ENCODE measurements around the gene MTX3.
A peak's percentile ranks its signal among the peaks of the same experiment; 100 is the strongest.

The MTX3 gene

GRCh38 chr5:79990598-79991507, at the start of gene MTX3:
Gene MTX3, minus strand, starts transcription at chr5:79991262. Its CDS starts 24 bp downstream, at chr5:79991238.
- peak; percentile 36 for DNase-seq (ENCODE audit: low read depth)

DNA sequence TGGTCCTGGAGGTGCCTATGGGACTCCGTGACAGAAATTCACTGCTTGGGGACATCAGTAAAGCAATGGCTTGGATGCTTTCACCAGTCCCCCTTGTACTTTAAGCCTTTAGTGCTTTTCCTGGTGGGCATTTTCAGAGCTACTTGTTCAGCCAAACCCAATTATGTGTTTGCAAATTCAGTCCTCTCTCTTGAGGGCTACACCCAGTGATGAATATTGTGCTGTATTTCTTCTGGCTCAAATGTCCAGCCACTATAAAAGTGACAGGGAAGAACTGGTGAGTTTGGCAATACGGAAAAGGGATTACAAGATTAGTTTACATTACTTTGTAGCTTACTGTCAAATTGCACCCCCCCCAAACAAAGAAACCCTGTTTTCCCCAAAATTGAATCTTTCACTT, 48.6 kb upstream of the MTX3 start:
- no peak for DNase-seq (ENCODE audit: low read depth)

GRCh38 chr5:80037366-80037765, 46.3 kb upstream of the MTX3 start:
- no peak for DNase-seq (ENCODE audit: low read depth)

DNA sequence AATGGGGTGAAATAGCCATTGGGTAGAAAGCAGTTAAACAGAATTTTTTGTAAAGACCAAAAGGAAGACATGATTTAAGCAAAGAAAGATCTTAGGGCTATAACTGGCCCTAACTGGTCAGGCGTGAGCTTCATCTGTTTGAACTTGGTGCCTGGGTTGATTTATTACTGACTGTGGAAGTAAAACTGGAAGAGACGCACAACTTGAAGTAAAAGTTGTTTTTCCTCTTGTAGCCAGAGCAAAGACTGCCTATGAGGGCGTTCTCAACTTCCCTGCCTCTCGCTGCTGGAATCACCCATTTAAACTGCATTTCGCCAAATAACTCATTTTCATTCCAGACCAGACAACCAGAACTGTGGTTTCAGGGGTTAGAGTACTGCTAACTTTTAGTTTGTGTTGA, 45.6 kb upstream of the MTX3 start:
- DNase-seq (ENCODE audit: low read depth), result no peak

DNA sequence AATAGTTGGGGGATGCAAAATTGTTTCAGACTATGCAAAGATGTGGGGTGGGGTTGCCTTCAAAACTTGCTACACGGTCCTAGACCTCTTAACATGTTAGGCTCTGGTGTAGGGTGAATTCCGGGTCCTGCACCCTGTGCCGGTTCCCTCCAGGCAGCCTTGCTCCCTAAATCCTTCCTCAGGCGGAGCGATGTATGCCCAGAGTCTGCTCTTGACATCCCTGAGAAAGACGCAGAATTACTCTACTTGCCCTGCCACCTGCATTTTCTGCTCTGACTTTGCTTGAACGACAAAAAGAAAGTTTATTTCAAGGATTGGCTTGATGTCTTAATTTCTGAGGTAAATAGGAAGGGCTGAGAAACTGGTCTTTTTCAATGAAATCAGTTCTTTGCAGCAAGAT, 44.8 kb upstream of the MTX3 start:
- no peak for DNase-seq (ENCODE audit: low read depth)

- DNase-seq (ENCODE audit: low read depth), result no peak
These were observed 44.1 kb upstream of the MTX3 start, which contains the start of gene THBS4 for GRCh38 chr5:80034962-80035821. Gene THBS4, plus strand, starts transcription at chr5:80035348. Its CDS starts 190 bp downstream, at chr5:80035538.

DNA sequence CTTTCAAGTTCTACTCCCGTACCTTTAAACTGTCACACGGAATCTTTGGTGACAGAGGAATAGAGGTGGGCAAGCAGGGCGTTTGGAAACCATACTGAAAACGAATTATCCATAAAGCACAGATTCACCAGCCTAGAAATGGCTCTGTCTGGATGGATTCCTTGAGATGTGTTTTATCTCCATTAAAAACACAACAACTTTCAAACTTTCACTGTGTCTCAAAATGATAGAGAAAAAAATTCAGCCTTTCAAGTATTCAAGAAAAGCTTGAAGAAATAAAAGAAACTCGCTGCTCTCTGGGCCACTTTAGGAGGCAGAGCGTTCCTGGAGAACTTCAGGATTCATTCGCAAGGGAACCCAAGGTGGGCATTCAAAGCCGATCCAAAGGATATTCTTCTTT, 43.5 kb upstream of the MTX3 start:
- no peak for DNase-seq (ENCODE audit: low read depth)

DNA sequence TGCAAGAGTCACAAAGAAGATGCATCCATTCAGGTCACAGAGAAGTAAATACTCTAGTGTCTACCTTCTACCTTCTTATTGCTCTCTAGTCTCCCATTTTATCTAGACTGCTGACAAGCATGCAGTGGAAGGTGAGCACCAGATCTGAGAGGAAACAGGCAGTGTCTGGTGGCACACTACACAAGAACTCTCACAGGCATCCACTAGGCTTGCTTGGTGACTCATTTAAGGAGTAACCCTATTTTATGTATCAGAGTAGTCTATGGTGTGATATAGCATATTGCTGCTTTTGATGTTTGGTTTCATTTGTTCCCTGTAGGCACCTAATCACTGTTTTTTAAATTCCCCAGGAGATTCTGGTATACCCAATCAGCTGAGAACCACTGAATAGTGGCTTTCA, 42.5 kb upstream of the MTX3 start:
- DNase-seq (ENCODE audit: low read depth), result no peak

- DNase-seq (ENCODE audit: low read depth), result no peak
These were observed 40.0 kb upstream of the MTX3 start for GRCh38 chr5:80031109-80031508.

DNA sequence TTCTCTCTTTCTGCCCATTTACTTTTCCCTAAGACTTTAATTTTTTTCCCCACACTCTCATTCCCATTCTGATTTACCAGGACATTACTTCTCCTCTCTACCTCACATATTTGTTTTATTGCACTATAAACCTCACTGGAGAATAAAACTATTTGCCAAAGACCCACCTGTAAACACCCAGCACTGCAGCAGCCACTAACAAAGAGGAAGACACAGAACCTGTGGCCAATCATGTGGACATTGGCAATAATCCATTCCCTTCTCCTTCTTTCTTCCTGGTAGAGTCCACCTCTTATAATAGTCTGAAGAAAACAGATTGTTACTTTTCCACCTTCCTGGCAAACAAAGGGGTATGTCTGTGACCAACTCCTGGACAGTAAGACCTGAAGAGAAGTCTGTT, 35.8 kb upstream of the MTX3 start:
- DNase-seq (ENCODE audit: low read depth), result no peak

DNA sequence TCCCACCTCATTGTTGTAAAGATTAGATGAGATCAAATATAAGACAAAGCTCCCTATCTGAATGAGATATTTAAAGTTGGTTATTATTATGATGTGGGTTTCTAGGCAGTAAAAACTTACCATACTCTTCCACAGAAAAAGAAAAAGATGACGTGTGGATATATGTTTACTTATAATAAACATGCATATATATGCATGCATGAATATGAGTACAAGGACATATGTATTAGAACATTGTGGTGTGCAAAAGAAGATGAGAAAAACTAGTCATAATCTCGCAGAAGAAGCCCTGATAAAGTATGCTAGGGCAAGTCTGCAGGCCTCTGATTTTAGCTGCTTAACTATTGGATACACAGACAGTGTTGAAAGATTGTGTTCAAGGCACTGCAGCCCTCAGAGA, 34.0 kb upstream of the MTX3 start:
- no peak for DNase-seq (ENCODE audit: low read depth)

- no peak for DNase-seq (ENCODE audit: low read depth)
These were observed 19.8 kb upstream of the MTX3 start for GRCh38 chr5:80010754-80011392.

DNA sequence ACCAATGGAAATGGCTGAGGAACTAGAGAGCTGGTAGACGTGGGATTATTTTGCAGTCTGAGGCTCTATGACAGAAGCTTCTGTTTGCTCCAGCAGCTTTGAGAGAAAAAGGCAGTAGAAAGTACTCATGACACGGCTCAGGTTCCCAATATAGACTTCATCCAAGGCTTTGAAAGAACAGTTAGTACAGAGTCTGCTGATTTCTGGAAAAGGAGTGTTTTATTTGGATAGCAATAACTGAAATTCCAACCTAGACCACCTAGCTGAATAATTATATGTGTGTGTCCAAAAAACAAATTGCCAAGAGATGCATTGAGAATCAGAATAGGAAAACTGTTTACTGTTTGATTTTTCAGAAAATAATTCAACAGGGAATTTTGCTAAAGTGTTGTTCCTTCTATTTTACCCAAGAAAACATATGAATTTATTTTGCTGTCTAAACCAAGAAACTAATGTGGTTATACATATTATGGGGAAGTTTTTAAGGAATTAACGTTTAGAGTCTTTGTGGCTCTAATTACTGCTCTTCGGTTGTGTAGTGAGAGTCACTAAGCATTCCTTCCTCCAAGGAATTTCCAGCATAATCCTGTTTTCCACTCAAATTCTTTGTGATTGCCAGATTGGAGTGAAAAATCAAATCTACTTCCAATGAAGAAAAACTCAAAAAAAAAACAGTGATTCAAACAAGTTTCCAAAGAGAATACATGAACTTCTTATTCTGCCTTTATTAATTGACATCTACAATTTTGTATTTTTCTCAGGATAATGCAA, 18.1 kb upstream of the MTX3 start:
- no peak for DNase-seq (ENCODE audit: low read depth)

- no peak for DNase-seq (ENCODE audit: low read depth)
These were observed 11.6 kb upstream of the MTX3 start for GRCh38 chr5:80002677-80003076.

DNA sequence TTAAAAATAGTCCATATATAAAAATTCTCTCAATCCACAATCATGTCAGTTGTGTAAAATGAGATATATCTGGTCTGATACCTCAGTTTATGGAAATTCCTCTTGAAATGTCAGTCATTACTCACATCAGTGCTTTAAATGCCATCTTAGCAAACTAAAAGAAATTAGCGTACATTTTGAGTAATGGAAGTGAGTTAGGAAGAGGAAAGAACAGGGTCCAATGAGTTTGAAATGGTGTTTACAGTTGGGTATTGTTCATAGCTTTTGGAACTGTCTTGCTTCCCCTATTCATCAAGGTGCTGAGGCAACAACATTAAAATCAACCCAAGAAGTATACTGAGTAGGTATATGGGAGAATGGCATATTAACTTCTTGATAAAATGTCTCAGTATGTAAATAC, 8.7 kb upstream of the MTX3 start:
- no peak for DNase-seq (ENCODE audit: low read depth)

DNA sequence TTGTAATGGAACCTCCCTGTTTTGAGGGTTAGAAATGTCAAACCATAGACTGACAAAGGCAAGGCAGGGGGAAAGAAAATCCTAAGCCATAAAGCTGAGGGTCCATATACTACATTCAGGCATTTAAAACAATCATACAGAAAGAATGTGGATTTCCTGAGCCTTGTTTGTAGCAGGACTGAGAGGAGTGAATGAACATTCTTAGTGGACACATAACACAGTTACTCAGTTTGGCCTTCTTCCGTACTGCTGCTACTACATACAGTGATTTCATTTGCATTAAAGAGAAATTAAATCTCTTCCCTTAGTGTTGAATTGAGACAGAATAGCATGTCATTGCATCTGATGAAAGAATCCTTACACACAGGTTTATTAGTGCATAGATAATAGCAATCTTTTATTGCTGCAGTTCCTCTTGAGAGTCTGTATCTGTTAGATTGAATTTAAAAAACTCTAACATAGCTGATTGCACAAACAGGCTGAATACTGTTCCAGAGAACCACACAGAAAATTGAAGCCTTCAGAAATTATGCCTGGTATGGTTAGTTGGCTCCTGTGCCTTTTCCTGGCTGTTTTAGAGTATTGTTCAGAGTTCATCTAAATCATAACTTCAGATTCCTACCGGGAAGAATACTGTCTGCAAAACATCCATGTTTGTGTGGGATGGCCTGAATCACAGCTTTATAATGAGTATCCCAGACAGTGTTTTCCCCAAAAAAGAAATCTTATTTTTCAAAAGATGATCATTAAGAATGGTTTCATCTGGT, 2.0 kb upstream of the MTX3 start:
- no peak for DNase-seq (ENCODE audit: low read depth)

- DNase-seq (ENCODE audit: low read depth), result no peak
These were observed 861 bp downstream of the MTX3 start for GRCh38 chr5:79990205-79990597.

GRCh38 chr5:79986260-79986659, 4.8 kb downstream of the MTX3 start:
- DNase-seq (ENCODE audit: low read depth), result no peak

- no peak for DNase-seq (ENCODE audit: low read depth)
These were observed 5.8 kb downstream of the MTX3 start for GRCh38 chr5:79985288-79985687.

- DNase-seq (ENCODE audit: low read depth), result no peak
These were observed 6.7 kb downstream of the MTX3 start for GRCh38 chr5:79984363-79984762.

- DNase-seq (ENCODE audit: low read depth), result no peak
These were observed 7.4 kb downstream of the MTX3 start for GRCh38 chr5:79983618-79984017.

All from non-pigmented ciliary epithelial cell (primary cell).